Measurements from ENCODE around the gene CTNND2.

The CTNND2 gene

GRCh38 chr5:11427569-11427968 lies 476.7 kb downstream of the CTNND2 start (continued):
- no peak for TF ChIP-seq ZBTB17 (tag by site-specific recombination; IDR thresholded peaks at IDR 0.05)
- no peak for TF ChIP-seq BCL6B (tag by site-specific recombination; IDR thresholded peaks at IDR 0.05)
- TF ChIP-seq ZNF785 (tag by site-specific recombination; IDR thresholded peaks at IDR 0.05) = no peak
- TF ChIP-seq ZNF510 (tag by site-specific recombination; IDR thresholded peaks at IDR 0.05; ENCODE audit: insufficient replicate concordance) = no peak
- TF ChIP-seq ZNF366 (tag by site-specific recombination; conservative IDR thresholded peaks at IDR 0.05) = no peak
- TF ChIP-seq SALL2 (tag by site-specific recombination; IDR thresholded peaks at IDR 0.05; ENCODE audit: borderline replicate concordance) = no peak
- TF ChIP-seq HOXC10 (CRISPR knock-in tag; IDR thresholded peaks at IDR 0.05) = no peak
- TF ChIP-seq ZNF404 (tag by site-specific recombination; IDR thresholded peaks at IDR 0.05) = no peak

GRCh38 chr5:11426442-11426841 lies 477.8 kb downstream of the CTNND2 start:
- Histone ChIP-seq H3K4me1 (ENCODE audit: control insufficient read depth, insufficient read depth, low read length) (no peaks in the 10 kb centered on the region), H3K9me3 (ENCODE audit: control insufficient read depth, insufficient read depth, low read depth, low read length) (no peaks in the 10 kb centered on the region), H3K27ac (ENCODE audit: extremely low read depth, low read depth, low read length) (no peak overlapping the region), H3K4me3 (ENCODE audit: low read depth, low read length) (no peak overlapping the region), H3K36me3 (ENCODE audit: control insufficient read depth in 2 of 2, insufficient read depth in 1 of 2, low read length in 2 of 2) (no peaks in the 10 kb centered on the region)
- CTCF ChIA-PET = no interaction called here
- no peak for TF ChIP-seq WT1 (tag by site-specific recombination; IDR thresholded peaks at IDR 0.05)
- no peak for TF ChIP-seq ZNF10 (tag by site-specific recombination; IDR thresholded peaks at IDR 0.05)
- TF ChIP-seq ZNF449 (tag by site-specific recombination; IDR thresholded peaks at IDR 0.05) = no peak
- no peak for TF ChIP-seq ZNF37A (tag by site-specific recombination; IDR thresholded peaks at IDR 0.05)
- no peak for TF ChIP-seq ZNF266 (tag by site-specific recombination; IDR thresholded peaks at IDR 0.05; ENCODE audit: low read depth)
- no peak for TF ChIP-seq ZBTB44 (tag by site-specific recombination; IDR thresholded peaks at IDR 0.05)
- TF ChIP-seq MZF1 (tag by site-specific recombination; IDR thresholded peaks at IDR 0.05; ENCODE audit: borderline replicate concordance) = no peak
- TF ChIP-seq EGR2 (tag by site-specific recombination; IDR thresholded peaks at IDR 0.05; ENCODE audit: low read depth) = no peak
- TF ChIP-seq ZNF747 (tag by site-specific recombination; IDR thresholded peaks at IDR 0.05) = no peak
- POLR2A ChIA-PET = no interaction called here

GRCh38 chr5:11422342-11422741 lies 481.9 kb downstream of the CTNND2 start:
- CTCF ChIA-PET = no interaction called here

More at GRCh38 chr5:11422342-11422741, 481.9 kb downstream of the CTNND2 start:
- Histone ChIP-seq H3K9me3 (ENCODE audit: control insufficient read depth, insufficient read depth, low read depth, low read length) (no peaks in the 10 kb centered on the region), H3K4me3 (ENCODE audit: low read depth, low read length) (no peak overlapping the region), H3K27ac (ENCODE audit: extremely low read depth, low read depth, low read length) (no peak overlapping the region), H3K4me1 (ENCODE audit: control insufficient read depth, insufficient read depth, low read length) (no peaks in the 10 kb centered on the region), H3K36me3 (ENCODE audit: control insufficient read depth in 2 of 2, insufficient read depth in 1 of 2, low read length in 2 of 2) (no peaks in the 10 kb centered on the region)
- POLR2A ChIA-PET = no interaction called here
- no peak for TF ChIP-seq ZFP3 (tag by site-specific recombination; IDR thresholded peaks at IDR 0.05; ENCODE audit: low read depth)
- TF ChIP-seq BCL11A (tag by site-specific recombination; IDR thresholded peaks at IDR 0.05; ENCODE audit: low read depth) = no peak
